ENCODE measurements around the gene SELENOH. TPM values are rescaled to one million over a fixed set of nuclear protein-coding genes. Genes with fewer than 3 reads are reported as not detected.

The SELENOH gene
- polyA plus RNA-seq, 3 donors from 2014 or later = 157 to 276 (median 190) TPM

Other genes with a start within 250 kb of the SELENOH start
- 10 to 100 TPM; 15.8 to 20.3 (median 17.5) TPM for gene SLC43A1, start 225.8 kb upstream of the SELENOH start, polyA plus RNA-seq
- gene TIMM10, start 210.7 kb upstream of the SELENOH start, polyA plus RNA-seq = 100 to 1,000 TPM in 1 of 3 donors, 10 to 100 TPM in 2; 52.9 to 101 (median 55.7) TPM
- under 1 TPM in 2 of 3 donors, not detected in 1; 0.12 to 0.47 TPM for gene SMTNL1, start 203.9 kb upstream of the SELENOH start, polyA plus RNA-seq
- 100 to 1,000 TPM; 310 to 706 (median 354) TPM for gene UBE2L6, start 173.8 kb upstream of the SELENOH start, polyA plus RNA-seq
- gene SERPING1, start 143.8 kb upstream of the SELENOH start, polyA plus RNA-seq = under 1 TPM in 1 of 3 donors, not detected in 2; 0.71 TPM
- under 1 TPM in 1 of 3 donors, not detected in 2; 0.09 TPM for gene YPEL4, start 91.6 kb upstream of the SELENOH start, polyA plus RNA-seq
- 10 to 100 TPM; 18.4 to 36.7 (median 20.9) TPM for gene CLP1, start 83.7 kb upstream of the SELENOH start, polyA plus RNA-seq
- gene ZDHHC5, start 73.4 kb upstream of the SELENOH start, polyA plus RNA-seq = 10 to 100 TPM; 19.0 to 46.8 (median 24.3) TPM
- 10 to 100 TPM; 12.6 to 19.7 (median 19.6) TPM for gene MED19, start 29.3 kb upstream of the SELENOH start, polyA plus RNA-seq
- 100 to 1,000 TPM in 1 of 3 donors, 10 to 100 TPM in 2; 59.3 to 139 (median 72.1) TPM for gene TMX2, start 28.9 kb upstream of the SELENOH start, polyA plus RNA-seq
- gene BTBD18, start 10.3 kb downstream of the SELENOH start, polyA plus RNA-seq = under 1 TPM; 0.12 to 0.86 (median 0.25) TPM
- gene CTNND1, start 20.3 kb downstream of the SELENOH start, polyA plus RNA-seq = 1 to 10 TPM; 1.1 to 2.5 (median 1.9) TPM

Measured in immature natural killer cell (primary cell).